Loucy (cell line): Measurements from ENCODE around the gene PDS5A.
"Not testable (repeated sequence)": the region's sequence is repeated elsewhere in the genome, so short reads cannot be mapped to it uniquely, and the experiment has no call there.

Source experiments
- H2AFZ ChIP-seq: fragments of 200-600 bp; sonication (generic); 2 replicates; pipeline ENCODE4 v1.6.0; 2016; ENCODE audit warnings: antibody characterized with exemption, mild to moderate bottlenecking, low read length, moderate library complexity
- H3F3A ChIP-seq: fragments of 200-600 bp; 2 replicates; pipeline ENCODE4 v1.6.0; 2016; ENCODE audit warnings: antibody characterized with exemption, low read depth, mild to moderate bottlenecking
- H3K27me3 ChIP-seq: fragments of 200-600 bp; sonication (generic); 2 replicates; pipeline ENCODE4 v1.6.1; 2014; ENCODE audit warnings: low read length, mild to moderate bottlenecking; ENCODE audit not compliant: insufficient read depth, poor library complexity, severe bottlenecking
- H3K36me3 ChIP-seq: fragments of 200-600 bp; sonication (generic); 2 replicates; pipeline ENCODE4 v1.6.1; 2016; ENCODE audit warnings: low read length; ENCODE audit not compliant: insufficient read depth
- H3K4me1 ChIP-seq: fragments of 200-600 bp; sonication (generic); 2 replicates; pipeline ENCODE4 v1.5.1; 2014; ENCODE audit warnings: low read length, mild to moderate bottlenecking; ENCODE audit not compliant: insufficient read depth, poor library complexity, severe bottlenecking
- H3K4me2 ChIP-seq: fragments of 200-600 bp; sonication (generic); 2 replicates; pipeline ENCODE4 v1.6.0; 2014; ENCODE audit warnings: antibody characterized with exemption, low read length, low read depth, mild to moderate bottlenecking; ENCODE audit not compliant: poor library complexity, severe bottlenecking
- H3K4me3 ChIP-seq: fragments of 200-600 bp; sonication (generic); 2 replicates; pipeline ENCODE4 v1.5.1; 2014; ENCODE audit warnings: low read length, mild to moderate bottlenecking, mixed read lengths; ENCODE audit not compliant: poor library complexity, severe bottlenecking
- H3K79me2 ChIP-seq: fragments of 200-600 bp; sonication (generic); 2 replicates; pipeline ENCODE4 v1.6.1; 2014; ENCODE audit warnings: low read length; ENCODE audit not compliant: insufficient read depth
- H3K9ac ChIP-seq: fragments of 200-600 bp; sonication (generic); 2 replicates; pipeline ENCODE4 v1.6.0; 2014; ENCODE audit warnings: mild to moderate bottlenecking, low read depth, low read length, moderate library complexity; ENCODE audit not compliant: poor library complexity, severe bottlenecking
- H3K9me2 ChIP-seq: fragments of 200-600 bp; sonication (generic); replicated peaks from 2 replicates; pipeline ENCODE4 v1.6.1; 2016; ENCODE audit warnings: low read depth, low read length, mixed read lengths
- H3K9me3 ChIP-seq: fragments of 200-600 bp; sonication (generic); 2 replicates; pipeline ENCODE4 v1.6.1; 2014; ENCODE audit warnings: mild to moderate bottlenecking, antibody characterized with exemption, low read length, low read depth; ENCODE audit not compliant: insufficient read depth
- H4K20me1 ChIP-seq: fragments of 200-600 bp; sonication (generic); 2 replicates; pipeline ENCODE4 v1.6.0; 2014; ENCODE audit warnings: antibody characterized with exemption, low read length, mild to moderate bottlenecking; ENCODE audit not compliant: insufficient read depth, poor library complexity, severe bottlenecking
- CTCF ChIP-seq: fragments of 200-600 bp; sonication (generic); conservative IDR thresholded peaks from 2 replicates; pipeline ENCODE4 v1.5.1; 2014; ENCODE audit warnings: mild to moderate bottlenecking, antibody characterized with exemption, low read length
- EZH2phosphoT487 ChIP-seq: fragments of 200-600 bp; IDR thresholded peaks from 2 replicates; pipeline ENCODE4 v1.6.1; 2018; ENCODE audit warnings: antibody characterized with exemption, mild to moderate bottlenecking, moderate library complexity, borderline replicate concordance

Gene PDS5A

DNA sequence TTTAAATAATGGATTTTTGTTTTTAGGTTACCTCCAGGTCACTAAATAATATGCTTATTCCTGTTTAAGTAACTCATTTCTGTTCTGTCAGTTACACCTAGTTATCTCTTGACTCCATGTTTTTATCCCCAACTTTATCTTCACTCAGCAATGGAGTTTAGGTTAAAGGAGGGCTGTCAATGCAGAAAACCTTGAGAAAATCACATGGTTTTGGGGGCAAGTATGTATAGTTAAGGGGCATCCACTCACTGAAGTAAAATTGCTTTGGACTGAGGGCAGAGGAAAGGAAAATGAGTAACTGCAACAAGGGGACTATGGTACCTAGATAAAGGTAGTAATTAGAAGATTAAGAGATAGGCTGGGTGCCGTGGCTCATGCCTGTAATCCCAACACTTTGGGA lies 192.6 kb downstream of the PDS5A start:
- Histone ChIP-seq H2AFZ (no peak overlapping the region), H4K20me1 (no peaks in the 10 kb centered on the region), H3K79me2 (no peaks in the 10 kb centered on the region), H3K9me2 (no peaks in the 10 kb centered on the region), H3K27me3 (no peaks in the 10 kb centered on the region), H3K4me2 (no peak overlapping the region), H3K4me3 (no peak overlapping the region), H3F3A (peaks cover 2% of the 10 kb centered on the region; the same call in 1 of the 2 replicates), H3K36me3 (peaks cover 3% of the 10 kb centered on the region; the same call in 1 of the 2 replicates), H3K4me1 (no peaks in the 10 kb centered on the region), H3K9me3 (no peaks in the 10 kb centered on the region), H3K9ac (no peak overlapping the region)
- TF ChIP-seq EZH2phosphoT487: no peak
- no peak for TF ChIP-seq CTCF

- H3F3A ChIP-seq, H3K9ac ChIP-seq, H3K79me2 ChIP-seq, H2AFZ ChIP-seq, H3K4me2 ChIP-seq, H3K9me3 ChIP-seq, H3K4me1 ChIP-seq, H3K9me2 ChIP-seq, H3K4me3 ChIP-seq, H3K27me3 ChIP-seq, H4K20me1 ChIP-seq: not testable (repeated sequence)
- peaks cover 21% of the 10 kb centered on the region; the same call in 1 of the 2 replicates for H3K36me3 ChIP-seq
Observed at GRCh38 chr4:39781988-39782387, 195.7 kb downstream of the PDS5A start.
